H1 (cell line): ENCODE results near the gene PRR22. TPM values are rescaled to one million over a fixed set of nuclear protein-coding genes. Genes with fewer than 3 reads are reported as not detected.

Source experiments
- CTCF ChIA-PET: fragments of 300-600 bp; sonication (Branson Sonifier 250); formaldehyde crosslinking; loops from one replicate; lab custom pipeline; 2021; ENCODE audit not compliant: partially characterized antibody; lab: Charles Lee
- POLR2A ChIA-PET: fragments of 300-600 bp; sonication (Branson Sonifier 250); formaldehyde crosslinking; loops from one replicate; lab custom pipeline; 2021; ENCODE audit warnings: inconsistent platforms; ENCODE audit not compliant: partially characterized antibody; lab: Charles Lee
- DNase-seq, 2 experiments: peaks; one replicate each; pipeline versions ENCODE4 v3.0.0 to v3.0.0-alpha.2; 2010 to 2022; ENCODE audit warnings: low spot score in 2 of 2, low read depth in 1 of 2, mixed read lengths in 1 of 2
- FAIRE-seq: peaks from 2 replicates; lab custom pipeline; 2011; peaks lifted over from hg19 to GRCh38; lab: Jason Lieb, UNC
- H2AFZ ChIP-seq: 2 replicates; pipeline ENCODE4 v1.8.1; 2012; ENCODE audit warnings: low read length, inconsistent platforms
- H2AK5ac ChIP-seq: 2 replicates; pipeline ENCODE4 v1.6.1; 2013; ENCODE audit warnings: low read depth, low read length
- H2BK120ac ChIP-seq: replicated peaks from 2 replicates; pipeline ENCODE3; 2013; ENCODE audit warnings: low read depth, low read length, inconsistent platforms
- H2BK12ac ChIP-seq: 2 replicates; pipeline ENCODE4 v1.6.1; 2013; ENCODE audit warnings: low read depth, low read length
- H2BK15ac ChIP-seq: 2 replicates; pipeline ENCODE4 v1.6.1; 2013; ENCODE audit warnings: low read length
- H2BK20ac ChIP-seq: 2 replicates; pipeline ENCODE4 v1.6.1; 2013; ENCODE audit warnings: low read length
- H2BK5ac ChIP-seq: 2 replicates; pipeline ENCODE4 v1.6.1; 2013; ENCODE audit warnings: low read depth, low read length
- H3K14ac ChIP-seq: 2 replicates; pipeline ENCODE4 v1.6.1; 2013; ENCODE audit warnings: inconsistent platforms; ENCODE audit not compliant: insufficient read length
- H3K18ac ChIP-seq: 2 replicates; pipeline ENCODE4 v1.6.1; 2013; ENCODE audit warnings: low read length; ENCODE audit errors: extremely low read depth
- H3K23ac ChIP-seq: 2 replicates; pipeline ENCODE4 v1.6.1; 2013; ENCODE audit warnings: inconsistent platforms; ENCODE audit not compliant: insufficient read length
- H3K23me2 ChIP-seq: 2 replicates; pipeline ENCODE4 v1.6.1; 2013; ENCODE audit warnings: low read depth, low read length
- H3K27ac ChIP-seq: 2 replicates; pipeline ENCODE4 v1.6.1; 2011; ENCODE audit warnings: low read depth, low read length, inconsistent platforms
- H3K27me3 ChIP-seq, 4 experiments: replicated peaks in 1 of 4; 1 replicate in 1 of 4; 2 replicates in 3 of 4; pipeline versions ENCODE4 v1.6.1 to v1.8.1; 2011 to 2013; ENCODE audit warnings: low read length in 3 of 4, mild to moderate bottlenecking in 3 of 4, inconsistent platforms in 2 of 4, mixed read lengths in 2 of 4, moderate library complexity in 1 of 4; ENCODE audit not compliant: control insufficient read depth in 3 of 4, insufficient read depth in 3 of 4; ENCODE audit errors: extremely low read depth in 1 of 4
- H3K36me3 ChIP-seq, 4 experiments: 2 replicates each; pipeline versions ENCODE4 v1.6.1 to v1.8.1; 2011 to 2013; ENCODE audit warnings: mild to moderate bottlenecking in 4 of 4, low read length in 3 of 4, moderate library complexity in 2 of 4, control low read depth in 1 of 4, inconsistent platforms in 1 of 4; ENCODE audit not compliant: insufficient read depth in 4 of 4, control insufficient read depth in 2 of 4
- H3K4ac ChIP-seq: replicated peaks from 2 replicates; pipeline ENCODE3; 2013; ENCODE audit warnings: low read length, low read depth, mixed read lengths, inconsistent platforms; ENCODE audit not compliant: insufficient read length
- H3K4me1 ChIP-seq, 4 experiments: replicated peaks in 1 of 4; 1 replicate in 1 of 4; 2 replicates in 3 of 4; pipeline versions ENCODE4 v1.6.1 to v1.8.1; 2011 to 2013; ENCODE audit warnings: low read length in 3 of 4, inconsistent platforms in 2 of 4, mixed read lengths in 1 of 4; ENCODE audit not compliant: insufficient read depth in 4 of 4, control insufficient read depth in 3 of 4
- H3K4me2 ChIP-seq, 2 experiments: 2 replicates each; pipeline versions ENCODE4 v1.6.1 to v1.8.1; 2011 to 2013; ENCODE audit warnings: low read depth in 2 of 2, low read length in 2 of 2, control low read depth in 1 of 2, inconsistent platforms in 1 of 2, mild to moderate bottlenecking in 1 of 2; ENCODE audit not compliant: insufficient read depth in 1 of 2
- H3K4me3 ChIP-seq, 4 experiments: fragments of 200-600, 300-600 bp in 1 of 4; sonication (generic), shearing (Covaris generic), sonication (Bioruptor Twin) in 1 of 4; 2 replicates each; pipeline versions ENCODE4 v1.5.1 to v1.8.1; 2011 to 2016; ENCODE audit warnings: low read length in 4 of 4, low read depth in 3 of 4, control low read depth in 2 of 4, inconsistent platforms in 2 of 4, mild to moderate bottlenecking in 2 of 4, mixed read lengths in 1 of 4, moderate library complexity in 1 of 4; ENCODE audit not compliant: insufficient read depth in 2 of 4; ENCODE audit errors: extremely low read depth in 1 of 4
- H3K56ac ChIP-seq: replicated peaks from 2 replicates; pipeline ENCODE3; 2013; ENCODE audit warnings: low read depth, mild to moderate bottlenecking, mixed read lengths, low read length, inconsistent platforms; ENCODE audit not compliant: insufficient read length
- H3K79me1 ChIP-seq: 2 replicates; pipeline ENCODE4 v1.6.1; 2013; ENCODE audit warnings: low read depth, low read length, control low read depth
- H3K79me2 ChIP-seq, 2 experiments: 2 replicates each; pipeline versions ENCODE4 v1.6.1 to v1.8.1; 2012 to 2013; ENCODE audit warnings: low read length in 2 of 2, mild to moderate bottlenecking in 2 of 2, inconsistent platforms in 1 of 2; ENCODE audit not compliant: insufficient read depth in 2 of 2, control insufficient read depth in 1 of 2
- H3K9ac ChIP-seq, 4 experiments: replicated peaks in 1 of 4; 1 replicate in 1 of 4; 2 replicates in 3 of 4; pipeline versions ENCODE4 v1.6.1 to v1.8.1; 2011 to 2013; ENCODE audit warnings: low read depth in 3 of 4, low read length in 3 of 4, control low read depth in 2 of 4, mild to moderate bottlenecking in 2 of 4, moderate library complexity in 2 of 4, inconsistent platforms in 1 of 4; ENCODE audit errors: extremely low read depth in 1 of 4
- H3K9me3 ChIP-seq, 2 experiments: 2 replicates each; pipeline versions ENCODE4 v1.6.1 to v1.8.1; 2012 to 2013; ENCODE audit warnings: mild to moderate bottlenecking in 2 of 2, moderate library complexity in 2 of 2, control low read depth in 1 of 2, inconsistent platforms in 1 of 2, low read depth in 1 of 2, low read length in 1 of 2, mixed read lengths in 1 of 2; ENCODE audit not compliant: insufficient read depth in 2 of 2
- H4K20me1 ChIP-seq, 2 experiments: replicated peaks in 1 of 2; 2 replicates each; pipeline versions ENCODE3 to v1.8.1; 2011 to 2013; ENCODE audit warnings: inconsistent platforms in 2 of 2, low read length in 2 of 2, mild to moderate bottlenecking in 1 of 2; ENCODE audit not compliant: insufficient read depth in 2 of 2, control insufficient read depth in 1 of 2
- H4K5ac ChIP-seq: 2 replicates; pipeline ENCODE4 v1.6.1; 2013; ENCODE audit warnings: low read length, low read depth, mixed read lengths, inconsistent platforms; ENCODE audit not compliant: insufficient read length
- H4K8ac ChIP-seq: 2 replicates; pipeline ENCODE4 v1.8.0; 2013; ENCODE audit warnings: mild to moderate bottlenecking, moderate library complexity, low read length, inconsistent platforms; ENCODE audit not compliant: insufficient read depth; ENCODE audit errors: extremely low read depth
- H4K91ac ChIP-seq: replicated peaks from 2 replicates; pipeline ENCODE3; 2013; ENCODE audit warnings: low read length, mixed read lengths, inconsistent platforms; ENCODE audit not compliant: insufficient read length
- CHD2 ChIP-seq: IDR thresholded peaks from 2 replicates; pipeline ENCODE4 v1.6.1; 2012; ENCODE audit warnings: low read length, improper control_type of control experiment
- CTBP2 ChIP-seq: IDR thresholded peaks from 2 replicates; pipeline ENCODE4 v1.7.0; 2011; ENCODE audit warnings: borderline replicate concordance, mild to moderate bottlenecking, moderate library complexity, mixed read lengths, low read length; ENCODE audit not compliant: insufficient read depth, insufficient read length
- GTF2F1 ChIP-seq: IDR thresholded peaks from 2 replicates; pipeline ENCODE4 v1.6.1; 2012; ENCODE audit warnings: low read depth, low read length, improper control_type of control experiment, borderline replicate concordance
- KDM1A ChIP-seq: fragments of 200-600, 300-600 bp; sonication (generic); IDR thresholded peaks from 2 replicates; pipeline ENCODE4 v1.7.1; 2016; ENCODE audit warnings: mild to moderate bottlenecking, low read length, borderline replicate concordance
- KDM5A ChIP-seq: fragments of 200-600 bp; IDR thresholded peaks from 2 replicates; pipeline ENCODE4 v1.7.1; 2012; ENCODE audit warnings: mild to moderate bottlenecking, low read length, inconsistent platforms, mixed read lengths
- MAX ChIP-seq: IDR thresholded peaks from 2 replicates; pipeline ENCODE4 v1.6.1; 2012; ENCODE audit warnings: inconsistent platforms
- SAP30 ChIP-seq: fragments of 300-600 bp; sonication (generic); IDR thresholded peaks from 2 replicates; pipeline ENCODE4 v1.7.1; 2012; ENCODE audit warnings: low read length, moderate library complexity, mild to moderate bottlenecking, inconsistent platforms; ENCODE audit not compliant: insufficient read depth, insufficient replicate concordance
- SUZ12 ChIP-seq: fragments of 200-600 bp; sonication (generic); IDR thresholded peaks from 2 replicates; pipeline ENCODE4 v1.6.1; 2012; ENCODE audit warnings: mild to moderate bottlenecking, inconsistent platforms, low read length, moderate library complexity, mixed read lengths
- TEAD4 ChIP-seq: IDR thresholded peaks from 2 replicates; pipeline ENCODE4 v1.6.1; 2012; ENCODE audit warnings: low read depth, low read length, inconsistent platforms, mixed read lengths
- WGBS, 2 experiments: shearing (Covaris generic) in 1 of 2; methylation state at CpG; one replicate each; pipeline versions ENCODE4 v1.1.6 to v1.1.7; 2013 to 2015; ENCODE audit warnings: low lambda C conversion rate in 2 of 2, mixed read lengths in 2 of 2, inconsistent platforms in 1 of 2, low coverage in 1 of 2, missing lambda C conversion rate in 1 of 2; ENCODE audit not compliant: insufficient replicate concordance in 2 of 2, insufficient coverage in 1 of 2, insufficient read length in 1 of 2; ENCODE audit errors: extremely low coverage in 1 of 2, missing lambda C conversion rate in 1 of 2; 5-methylcytosine and 5-hydroxymethylcytosine counted together
- polyA plus RNA-seq, 7 experiments: library from polyadenylated mRNA; depleted of rRNA in 3 of 7; stranded (reverse) in 5 of 7; unstranded in 2 of 7; fragments of >200 nt in 5 of 7; fragments of 200-250 nt in 2 of 7; gene quantifications; 1 replicate in 5 of 7; 2 replicates in 1 of 7; 4 replicates in 1 of 7; pipeline versions ENCODE4 v1.2.1 to v1.2.3, GENCODE V29; 2011 to 2013; ENCODE audit warnings: missing spikeins in 2 of 7, mixed read lengths in 2 of 7
- total RNA-seq: library from RNA; stranded (reverse); fragmentation: NEBNext Ultra II Directional; extraction: Animal tissue kit (Norgen Biotek cat#: 25700); gene quantifications from 2 replicates; pipeline ENCODE4 v1.2.1, GENCODE V29; 2021

The PRR22 gene
- total and polyA plus RNA-seq, 2 of the 8 experiments (the other 6 are each of a cell fraction or from before 2014, with no cell fraction given), result 1.9 to 2.1 TPM

GRCh38 chr19:5790559-5791520 is 6.3 kb upstream of the PRR22 start, which contains the start of gene DUS3L:
TSS of gene DUS3L (minus strand) at chr19:5791163. CDS start at chr19:5791141, 22 bp downstream.
- Histone ChIP-seq H3K4me2 (peak within 1 kb of the TSS; percentile 52 to 79), H2BK12ac (peak within 1 kb of the TSS; percentile 84; the same call in 1 of the 2 replicates), H3K27me3 (no peaks in the 10 kb centered on the region), H3K4me1 (no peaks in the 10 kb centered on the region; a peak in 1 of 7 replicates), H4K5ac (peak within 1 kb of the TSS; percentile 57), H2AFZ (no peak within 1 kb of the TSS), H2BK20ac (no peak within 1 kb of the TSS), H3K4me3 (peak within 1 kb of the TSS; percentile 77 to 92 (median 82)), H2BK15ac (0 out of 2 replicates have a peak within 1 kb of the TSS, but pooled peaks have one; percentile 72), H3K9ac (peak within 1 kb of the TSS in 3 of 4 experiments; percentile 73 to 92 (median 89); a peak in 6 of 7 replicates), H3K56ac (peak within 1 kb of the TSS; percentile 40), H3K79me2 (no peaks in the 10 kb centered on the region), H4K8ac (peak within 1 kb of the TSS; percentile 98), H3K23me2 (peaks cover 3% of the 10 kb centered on the region; the same call in 1 of the 2 replicates), H3K36me3 (peaks cover 20 to 33% (median 29%) of the 10 kb centered on the region in 4 experiments), H2AK5ac (0 out of 2 replicates have a peak within 1 kb of the TSS, but pooled peaks have one; percentile 34), H4K20me1 (peaks cover 0 to 10% of the 10 kb centered on the region in 2 experiments), H3K79me1 (peaks cover 5% of the 10 kb centered on the region; the same call in 1 of the 2 replicates), H3K23ac (no peak within 1 kb of the TSS), H3K14ac (no peak within 1 kb of the TSS), H2BK5ac (peak within 1 kb of the TSS; percentile 98), H4K91ac (peak within 1 kb of the TSS; percentile 69), H3K18ac (peak within 1 kb of the TSS; percentile 95), H3K9me3 (no peaks in the 10 kb centered on the region), H3K27ac (peak within 1 kb of the TSS; percentile 91), H3K4ac (peak within 1 kb of the TSS; percentile 75), H2BK120ac (no peak within 1 kb of the TSS)
- POLR2A ChIA-PET, result interaction anchor here (0.8 to 4.5 kb wide), 19 partner anchors 9 to 187 kb away, joined by 3 to 32 read pairs (median 5); partner anchors contain the start of genes CATSPERD, LONP1, NDUFA11 and RANBP3
- CTCF ChIA-PET, result interaction anchor here (0.8 to 3.0 kb wide), 6 partner anchors 13 to 231 kb away, joined by 3 to 13 read pairs (median 4); partner anchors contain the start of gene NRTN
- peak; percentile 98 for FAIRE-seq
- 11% methylated on average over 71 of the region's 72 CpGs; no CpG with 5 or more reads in 1 of the 2 experiments for WGBS, 2 experiments
- peak; percentile 94 to 95 for DNase-seq
- TF ChIP-seq KDM1A (no peak), GTF2F1 (0 out of 2 replicates have a peak, but pooled peaks have one; percentile 9), SAP30 (peak; percentile 98), CHD2 (peak; percentile 26), KDM5A (no peak), TEAD4 (peak; percentile 31; the same call in 1 of the 2 replicates), SUZ12 (no peak), MAX (peak; percentile 99), CTBP2 (no peak)
